ENCODE results near the gene EPB41L1.

EPB41L1 gene

GRCh38 chr20:36154700-36155628 lies at the start of gene EPB41L1:
TSS of gene EPB41L1 (plus strand) at chr20:36154740. CDS start at chr20:36173778, 19,038 bp downstream.
- DNase-seq, result no peak

- no peak for DNase-seq
These were observed 49.7 kb upstream of the EPB41L1 start for GRCh38 chr20:36104856-36105255.

GRCh38 chr20:36105711-36106226 lies 48.8 kb upstream of the EPB41L1 start:
- DNase-seq, result no peak

- no peak for DNase-seq
These were observed 47.9 kb upstream of the EPB41L1 start for GRCh38 chr20:36106606-36107005.

GRCh38 chr20:36107881-36108280 lies 46.7 kb upstream of the EPB41L1 start:
- DNase-seq, result no peak

DNA sequence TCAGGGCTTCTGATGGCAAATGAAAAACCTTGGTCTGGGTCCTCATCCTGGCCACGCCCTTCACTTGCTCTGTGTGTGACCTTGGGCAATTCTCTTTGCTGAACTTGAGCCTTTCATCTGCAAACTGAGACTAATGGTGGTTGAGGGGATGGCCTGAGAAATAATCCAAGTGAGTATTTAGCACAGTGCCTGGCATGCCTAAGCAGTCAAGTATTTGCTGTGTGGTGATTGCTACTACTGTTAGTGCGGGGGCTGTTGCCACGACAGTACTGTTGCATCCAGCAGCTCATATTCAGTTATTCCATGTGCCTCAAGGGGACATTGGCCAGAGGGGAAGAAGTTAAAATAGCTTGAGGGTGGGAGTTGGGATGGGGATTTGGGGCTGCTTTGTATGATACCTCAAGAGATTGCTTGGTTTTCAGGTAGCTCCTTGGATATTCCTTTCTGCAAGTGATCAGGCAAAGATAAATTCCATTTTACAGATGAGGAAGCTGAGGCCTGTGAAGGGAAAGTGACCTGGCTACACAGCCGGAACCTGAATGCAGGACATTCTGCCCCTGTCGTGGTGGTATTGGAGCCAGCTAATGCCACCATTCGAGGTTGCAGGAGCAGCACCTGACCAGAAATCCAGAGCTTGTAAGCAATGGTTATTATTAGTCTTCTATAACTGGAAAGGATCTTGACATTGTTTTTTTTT lies 45.1 kb upstream of the EPB41L1 start:
- DNase-seq, result no peak

DNA sequence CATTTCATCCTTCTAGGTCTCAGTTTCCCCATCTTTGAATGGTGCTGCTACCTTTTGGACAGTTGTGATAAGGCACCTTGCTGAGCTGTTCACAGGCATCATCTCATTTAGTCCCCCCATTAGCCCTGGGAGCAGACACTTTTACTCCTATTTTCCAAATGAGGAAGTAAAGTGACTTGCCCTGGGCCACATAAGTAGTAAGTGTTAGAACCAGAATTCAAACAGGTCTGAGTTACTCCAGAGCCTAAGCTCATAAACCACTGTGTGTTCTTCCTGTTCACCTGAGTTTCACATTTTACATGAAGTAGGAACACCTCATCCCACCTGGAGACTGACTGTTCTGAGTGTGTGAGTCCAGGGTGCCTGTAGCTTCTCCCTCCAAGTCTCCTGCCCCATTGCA lies 43.5 kb upstream of the EPB41L1 start:
- DNase-seq, result no peak

DNA sequence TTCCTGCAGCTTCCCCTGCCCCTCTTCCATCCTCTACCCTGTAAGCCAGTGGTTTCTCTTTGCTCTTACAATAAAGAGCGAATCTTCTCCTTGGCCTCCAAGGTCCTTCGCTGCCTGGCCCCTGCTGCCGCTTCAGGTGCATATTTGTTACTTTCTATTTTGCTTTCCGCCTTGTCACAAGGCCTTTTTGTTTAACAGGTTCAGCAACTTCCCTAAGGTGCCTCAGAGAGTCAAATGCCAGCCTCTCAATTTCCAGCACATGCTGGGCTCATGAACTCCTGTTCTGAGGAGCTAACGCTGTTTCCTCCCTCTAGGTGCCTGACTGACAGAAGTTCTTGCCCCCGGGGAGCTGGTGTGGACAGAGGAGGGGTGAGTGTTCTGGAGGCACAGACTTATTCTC lies 42.4 kb upstream of the EPB41L1 start:
- DNase-seq, result no peak

DNA sequence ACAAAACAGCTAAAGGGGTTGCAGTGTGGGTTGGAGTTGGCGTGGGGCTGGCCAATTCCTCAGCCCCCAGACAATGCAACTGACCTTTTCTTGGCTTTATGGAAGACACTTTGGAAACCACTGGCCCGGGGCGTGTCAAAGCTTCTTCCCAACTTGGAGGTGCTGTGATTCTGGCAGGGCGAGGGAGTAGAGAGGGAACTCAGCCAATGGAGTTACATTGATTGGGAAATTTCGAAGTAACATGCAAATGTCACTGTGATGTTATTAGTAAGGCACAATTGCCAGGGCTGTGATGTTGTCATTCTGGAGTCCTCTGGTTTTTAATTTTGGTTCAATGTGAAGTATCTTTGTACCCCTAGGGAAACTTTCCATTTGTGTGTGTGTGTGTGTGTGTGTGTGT lies 41.5 kb upstream of the EPB41L1 start:
- no peak for DNase-seq

DNA sequence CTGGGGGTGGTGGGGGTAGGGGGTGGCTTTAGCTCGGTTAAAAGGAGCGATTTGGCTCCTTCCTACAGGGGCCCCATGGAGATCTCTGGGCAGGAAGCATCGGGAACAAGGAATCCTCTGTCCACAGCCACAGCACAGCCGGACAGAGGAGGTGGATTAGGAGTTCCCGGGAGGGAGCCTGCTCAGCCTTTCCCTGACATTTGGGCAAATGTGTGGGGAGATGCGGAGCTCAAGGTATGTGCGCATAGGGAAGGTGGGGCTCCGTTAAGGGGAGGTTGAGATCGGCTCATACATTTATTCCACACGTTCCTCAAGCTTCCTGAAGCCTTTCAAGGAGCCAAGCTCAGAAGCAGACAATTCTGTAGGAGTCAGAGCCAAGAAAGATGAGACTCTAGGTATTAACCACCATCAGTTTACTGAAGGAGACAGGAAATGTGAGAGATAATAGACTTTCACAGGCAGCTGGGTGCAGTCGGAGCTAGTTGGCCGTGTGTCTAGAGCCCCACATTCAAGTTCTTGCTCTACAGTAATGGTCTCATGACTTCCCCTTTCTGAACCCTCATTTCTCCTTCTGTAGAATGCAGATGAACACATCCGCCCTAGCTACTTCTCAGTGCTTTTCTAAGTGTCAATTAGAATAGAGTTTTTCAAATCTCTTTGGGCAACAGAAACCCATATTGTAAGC lies 40.8 kb upstream of the EPB41L1 start:
- no peak for DNase-seq

GRCh38 chr20:36114707-36115106 lies 39.8 kb upstream of the EPB41L1 start:
- DNase-seq, result no peak

DNA sequence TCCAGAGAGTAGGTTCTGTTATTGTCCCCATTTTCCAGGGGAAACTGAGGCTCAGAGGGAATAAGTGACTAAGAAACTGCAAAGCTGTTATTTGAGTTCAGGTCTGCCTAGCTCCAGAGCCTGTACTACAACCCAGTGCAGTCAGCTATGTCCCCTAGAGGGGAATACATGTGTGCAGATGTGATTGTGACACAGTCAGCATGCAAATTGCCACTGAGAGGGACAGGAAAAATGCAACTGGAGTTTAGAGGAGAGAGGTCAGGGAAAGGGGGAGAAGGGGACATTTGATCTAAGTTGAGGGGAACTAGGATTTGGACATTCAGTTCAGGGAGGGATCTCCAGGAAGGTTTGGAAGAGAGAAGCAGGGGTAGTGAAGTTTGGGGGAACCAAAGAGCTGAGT lies 38.6 kb upstream of the EPB41L1 start:
- no peak for DNase-seq

DNA sequence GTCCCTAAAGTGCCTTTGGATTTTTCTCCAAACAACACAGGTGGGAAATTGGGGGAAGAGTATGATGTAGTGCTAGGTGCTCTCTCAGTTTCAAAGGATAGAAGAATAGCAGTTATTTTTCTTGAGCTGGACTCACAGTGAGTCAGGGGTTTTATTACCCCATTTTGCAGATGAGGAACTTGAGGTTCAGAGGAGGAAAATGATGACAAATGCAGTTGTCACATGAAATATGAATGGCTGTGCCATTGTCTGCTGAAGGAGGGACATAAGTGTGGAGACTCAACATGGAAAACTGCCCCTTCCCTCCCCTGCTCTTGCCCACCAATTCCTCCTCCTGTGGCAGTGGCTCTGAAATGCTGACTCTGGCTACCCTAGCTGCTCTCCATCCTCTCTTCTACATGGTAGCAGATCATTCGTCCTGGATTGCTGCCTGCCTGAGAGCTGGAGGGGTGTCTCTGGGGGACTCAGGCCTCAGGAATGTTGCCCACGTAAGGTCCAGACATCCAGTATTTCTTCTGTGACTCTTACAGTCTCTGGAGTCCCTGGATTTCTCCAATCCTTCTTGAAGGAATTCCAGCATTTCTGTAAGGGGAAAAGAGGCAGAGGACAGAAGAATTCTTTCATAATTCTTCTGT lies 37.6 kb upstream of the EPB41L1 start:
- DNase-seq, result no peak

DNA sequence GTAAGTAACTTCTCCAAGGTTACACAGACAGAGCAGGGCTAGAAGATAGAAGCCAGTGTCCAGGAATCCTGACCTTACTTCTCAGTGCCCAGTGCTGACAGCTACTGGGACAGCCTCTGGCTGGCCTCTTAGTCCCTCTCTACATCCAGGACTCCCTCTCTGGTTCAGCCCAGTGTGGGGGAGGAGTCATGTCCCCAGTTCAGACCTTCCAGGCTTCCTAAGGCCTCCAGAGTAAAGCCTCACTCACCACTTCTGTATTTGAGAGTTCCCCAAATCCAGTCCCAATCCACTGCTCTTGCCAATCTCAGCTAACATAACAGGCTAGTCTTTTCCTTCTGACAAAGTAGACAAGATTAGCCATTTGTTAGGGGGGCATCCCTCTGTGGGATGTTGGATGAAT lies 36.9 kb upstream of the EPB41L1 start:
- no peak for DNase-seq

DNA sequence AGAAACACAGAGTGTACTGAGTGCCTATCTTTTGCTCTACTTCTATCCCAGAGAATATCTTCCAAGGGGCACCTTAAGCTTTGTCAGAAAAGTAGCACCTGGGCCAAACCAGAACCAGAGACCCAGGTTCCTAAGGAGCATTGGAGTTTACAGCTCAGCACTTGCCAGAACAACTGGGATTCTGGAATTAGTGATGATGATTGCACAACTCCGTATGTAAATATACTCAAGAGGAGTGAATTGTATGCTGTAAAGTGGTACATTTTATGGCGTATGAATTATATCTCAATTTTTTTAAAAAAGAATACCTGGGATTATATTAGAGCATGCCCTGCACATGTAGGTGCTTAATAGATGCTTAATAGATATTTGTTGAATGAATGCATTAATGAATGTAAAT lies 36.2 kb upstream of the EPB41L1 start:
- DNase-seq, result no peak

GRCh38 chr20:36119537-36119936 lies 35.0 kb upstream of the EPB41L1 start:
- no peak for DNase-seq

GRCh38 chr20:36120241-36120640 lies 34.3 kb upstream of the EPB41L1 start:
- DNase-seq, result no peak

DNA sequence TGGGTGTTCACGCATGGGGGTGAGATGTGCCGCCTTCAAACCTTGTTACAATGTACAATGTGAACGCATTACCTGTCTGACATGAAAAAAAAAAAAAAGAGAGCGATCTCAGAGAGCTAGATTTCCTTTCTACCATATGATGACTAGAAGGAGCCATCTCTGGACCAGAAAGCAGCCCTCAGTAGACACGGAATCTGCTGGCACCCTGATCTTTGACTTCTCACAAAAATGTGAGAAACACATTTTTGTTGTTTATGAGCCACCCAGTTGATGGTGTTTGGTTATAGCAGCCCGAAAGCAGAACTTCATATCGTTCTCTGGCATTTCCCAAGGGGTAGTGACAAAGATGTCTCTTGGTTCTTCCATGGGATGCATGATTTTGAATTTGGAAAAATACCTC lies 33.5 kb upstream of the EPB41L1 start:
- no peak for DNase-seq

DNA sequence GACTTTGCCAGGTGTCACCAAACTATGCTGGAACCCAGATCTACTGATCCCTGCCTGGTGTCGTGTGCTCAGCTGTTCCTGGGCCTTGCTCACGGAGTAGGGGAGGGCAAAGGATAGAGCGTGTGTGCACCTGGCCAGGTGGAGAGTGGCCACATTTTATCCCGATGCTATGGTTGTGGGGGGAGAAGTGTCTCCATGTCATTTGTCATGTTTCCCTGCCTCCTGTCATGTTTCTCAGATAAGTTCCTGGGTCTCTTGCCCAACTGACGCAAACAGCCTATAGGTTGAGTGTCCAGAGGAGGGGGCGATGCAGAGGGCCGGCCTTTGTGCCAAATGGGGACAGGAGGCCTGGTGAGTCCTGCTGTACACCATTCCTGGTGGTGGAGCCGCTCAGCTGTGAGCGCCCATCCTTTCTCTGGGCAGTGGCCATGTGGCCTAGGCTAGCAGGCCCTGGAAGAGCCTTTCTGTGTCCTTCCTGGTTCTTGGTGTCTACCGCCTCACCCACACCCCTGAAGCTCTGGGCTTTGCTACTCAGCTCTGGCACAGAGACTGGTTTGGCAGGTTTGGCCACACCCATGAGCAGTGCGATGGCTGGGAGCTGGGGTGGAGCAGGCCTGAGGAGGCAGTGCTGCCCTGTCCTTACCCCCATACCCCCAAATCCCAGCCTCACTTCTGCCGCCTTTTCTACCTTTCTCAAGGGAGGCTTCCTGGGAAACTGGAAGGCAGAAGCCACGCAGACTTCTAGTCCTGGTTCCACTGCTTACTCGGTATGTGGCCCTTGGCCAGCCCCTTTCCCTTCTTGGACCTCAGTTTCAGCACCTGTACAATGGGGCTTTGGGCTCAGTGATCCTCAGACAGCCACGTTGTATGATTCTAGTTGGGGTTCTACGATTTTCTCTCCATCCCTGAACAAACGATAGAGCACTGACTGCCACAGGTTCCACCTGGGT lies 32.3 kb upstream of the EPB41L1 start:
- DNase-seq, result no peak

DNA sequence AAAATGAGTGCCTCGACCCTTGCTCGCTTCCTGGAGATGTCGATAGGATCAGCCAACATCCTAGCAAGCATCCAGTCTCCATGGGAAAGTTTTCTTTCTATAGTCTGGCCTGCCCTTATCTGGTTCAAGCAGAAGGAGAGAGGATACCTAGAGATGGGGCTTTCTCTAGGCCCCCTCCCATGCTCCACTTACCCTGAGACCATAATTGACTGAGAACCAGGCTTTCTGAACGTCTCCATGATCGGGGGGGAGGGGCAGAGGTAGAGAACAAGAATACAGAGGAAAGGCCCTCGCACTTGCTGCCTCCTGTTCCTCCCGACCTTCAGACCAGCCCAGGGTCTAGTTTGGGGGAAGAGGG lies 31.6 kb upstream of the EPB41L1 start:
- no peak for DNase-seq

DNA sequence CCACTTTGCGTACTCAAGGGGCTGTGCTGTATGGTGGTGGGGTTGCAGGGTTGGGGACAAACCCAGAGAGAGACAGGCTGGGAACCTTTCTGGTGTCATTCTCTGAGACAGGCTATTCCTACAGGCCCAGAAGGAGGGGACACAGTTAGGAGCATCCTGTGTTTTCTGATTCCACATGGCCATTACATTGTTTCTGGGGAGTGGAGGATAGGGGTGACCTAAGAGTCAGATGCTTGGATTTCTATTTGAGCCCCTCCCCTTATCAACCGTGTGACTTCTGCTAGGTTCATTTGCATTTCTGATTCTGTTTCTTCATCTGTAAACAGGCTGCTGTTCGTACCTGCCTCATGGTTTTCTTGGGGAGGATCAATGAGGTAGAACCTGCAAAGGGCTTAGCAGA lies 29.4 kb upstream of the EPB41L1 start:
- no peak for DNase-seq
